Measurements from ENCODE around the gene HPSE. TPM values are rescaled to one million over a fixed set of nuclear protein-coding genes. Genes with fewer than 3 reads are reported as not detected.
A peak's percentile ranks its signal among the peaks of the same experiment; 100 is the strongest.

Gene HPSE
- total RNA-seq (0.18 TPM), polyA plus RNA-seq (ENCODE audit: insufficient read depth in 1 of 8, insufficient read length in 8 of 8, low replicate concordance in 1 of 8) (1 to 10 TPM in 1 of 8 donors, under 1 TPM in 7; 0.26 to 1.1 (median 0.57) TPM)
- long read RNA-seq, donor 1: 0 reads
- long read RNA-seq, donor 2: 0 reads
- long read RNA-seq, donor 3, full-length matches to known transcripts: 1 of 1 reads
- long read RNA-seq, donor 3, partial matches to known transcripts: 0 of 1 reads
- long read RNA-seq, donor 3, other reads (novel, unspliced or antisense): 0 of 1 reads
- long read RNA-seq, donor 4: 0 reads
- long read RNA-seq, donor 5: 0 reads
- long read RNA-seq, donor 6, full-length matches to known transcripts: 1 of 1 reads
- long read RNA-seq, donor 6, partial matches to known transcripts: 0 of 1 reads
- long read RNA-seq, donor 6, other reads (novel, unspliced or antisense): 0 of 1 reads
- long read RNA-seq, donor 7: 0 reads
- long read RNA-seq, donor 8: 0 reads
- long read RNA-seq, donor 9: 0 reads
- long read RNA-seq, donor 10: 0 reads
- long read RNA-seq, donor 11: 0 reads

GRCh38 chr4:83334425-83335241 lies at the start of gene HPSE:
Gene HPSE (minus strand): TSS chr4:83334848. CDS start chr4:83334782, 66 bp downstream.
- Histone ChIP-seq H3K9me3 (replicated peaks; ENCODE audit: control insufficient read depth, low read depth, low read length) (no peaks in the 10 kb centered on the region), H3K27ac (ENCODE audit: low read length) (no peak within 1 kb of the TSS)

GRCh38 chr4:83382850-83383249 lies 48.2 kb upstream of the HPSE start:
- peaks cover 11% of the 10 kb centered on the region for H3K9me3 ChIP-seq (replicated peaks; ENCODE audit: control insufficient read depth, low read depth, low read length)
- no peaks in the 10 kb centered on the region for H3K27me3 ChIP-seq (ENCODE audit: control insufficient read depth, insufficient read depth, low read length)
- no peak overlapping the region for H3K27ac ChIP-seq (ENCODE audit: low read length)
- DNase-seq: no peak
- no CpG with 5 or more reads among the region's 2 CpGs for WGBS (ENCODE audit: insufficient coverage)
- no peaks in the 10 kb centered on the region for H3K4me1 ChIP-seq (ENCODE audit: control insufficient read depth, insufficient read depth, low read length)
- no peaks in the 10 kb centered on the region for H3K36me3 ChIP-seq (ENCODE audit: control insufficient read depth, insufficient read depth, low read length)
- H3K4me3 ChIP-seq (ENCODE audit: low read length): no peak overlapping the region

More at GRCh38 chr4:83334425-83335241, at the start of gene HPSE:
- DNase-seq: peak; percentile 71
- Histone ChIP-seq H3K27me3 (ENCODE audit: control insufficient read depth, insufficient read depth, low read length) (peaks cover 31% of the 10 kb centered on the region), H3K4me1 (ENCODE audit: control insufficient read depth, insufficient read depth, low read length) (peaks cover 11% of the 10 kb centered on the region), H3K4me3 (ENCODE audit: low read length) (peak within 1 kb of the TSS; percentile 46), H3K36me3 (ENCODE audit: control insufficient read depth, insufficient read depth, low read length) (no peaks in the 10 kb centered on the region)
- under 1% methylated on average over 57 of the region's 63 CpGs for WGBS (ENCODE audit: insufficient coverage)

GRCh38 chr4:83381173-83381572 lies 46.5 kb upstream of the HPSE start:
- H3K4me1 ChIP-seq (ENCODE audit: control insufficient read depth, insufficient read depth, low read length): no peaks in the 10 kb centered on the region
- H3K27me3 ChIP-seq (ENCODE audit: control insufficient read depth, insufficient read depth, low read length): no peaks in the 10 kb centered on the region
- 92% methylated on average over 2 of the region's 4 CpGs for WGBS (ENCODE audit: insufficient coverage)
- no peak overlapping the region for H3K27ac ChIP-seq (ENCODE audit: low read length)
- no peak for DNase-seq
- no peaks in the 10 kb centered on the region for H3K36me3 ChIP-seq (ENCODE audit: control insufficient read depth, insufficient read depth, low read length)
- no peak overlapping the region for H3K4me3 ChIP-seq (ENCODE audit: low read length)
- peaks cover 13% of the 10 kb centered on the region for H3K9me3 ChIP-seq (replicated peaks; ENCODE audit: control insufficient read depth, low read depth, low read length)

GRCh38 chr4:83378419-83378818 lies 43.8 kb upstream of the HPSE start:
- H3K4me1 ChIP-seq (ENCODE audit: control insufficient read depth, insufficient read depth, low read length): no peaks in the 10 kb centered on the region
- peaks cover 13% of the 10 kb centered on the region for H3K9me3 ChIP-seq (replicated peaks; ENCODE audit: control insufficient read depth, low read depth, low read length)
- DNase-seq: no peak
- WGBS (ENCODE audit: insufficient coverage): 83% methylated on average over 5 of the region's 5 CpGs
- no peak overlapping the region for H3K4me3 ChIP-seq (ENCODE audit: low read length)
- no peak overlapping the region for H3K27ac ChIP-seq (ENCODE audit: low read length)
- H3K27me3 ChIP-seq (ENCODE audit: control insufficient read depth, insufficient read depth, low read length): no peaks in the 10 kb centered on the region
- no peaks in the 10 kb centered on the region for H3K36me3 ChIP-seq (ENCODE audit: control insufficient read depth, insufficient read depth, low read length)

GRCh38 chr4:83372931-83373330 lies 38.3 kb upstream of the HPSE start:
- Histone ChIP-seq H3K36me3 (ENCODE audit: control insufficient read depth, insufficient read depth, low read length) (no peaks in the 10 kb centered on the region), H3K4me3 (ENCODE audit: low read length) (no peak overlapping the region), H3K9me3 (replicated peaks; ENCODE audit: control insufficient read depth, low read depth, low read length) (peaks cover 3% of the 10 kb centered on the region), H3K4me1 (ENCODE audit: control insufficient read depth, insufficient read depth, low read length) (no peaks in the 10 kb centered on the region), H3K27me3 (ENCODE audit: control insufficient read depth, insufficient read depth, low read length) (no peaks in the 10 kb centered on the region), H3K27ac (ENCODE audit: low read length) (no peak overlapping the region)
- 75% methylated on average over 1 of the region's 1 CpG for WGBS (ENCODE audit: insufficient coverage)
- no peak for DNase-seq

GRCh38 chr4:83371936-83372335 lies 37.3 kb upstream of the HPSE start:
- Histone ChIP-seq H3K36me3 (ENCODE audit: control insufficient read depth, insufficient read depth, low read length) (no peaks in the 10 kb centered on the region), H3K4me1 (ENCODE audit: control insufficient read depth, insufficient read depth, low read length) (no peaks in the 10 kb centered on the region), H3K27ac (ENCODE audit: low read length) (no peak overlapping the region), H3K4me3 (ENCODE audit: low read length) (no peak overlapping the region), H3K27me3 (ENCODE audit: control insufficient read depth, insufficient read depth, low read length) (no peaks in the 10 kb centered on the region), H3K9me3 (replicated peaks; ENCODE audit: control insufficient read depth, low read depth, low read length) (no peaks in the 10 kb centered on the region)
- WGBS (ENCODE audit: insufficient coverage): no CpG with 5 or more reads among the region's 1 CpG
- DNase-seq: no peak

- Histone ChIP-seq H3K4me3 (ENCODE audit: low read length) (no peak overlapping the region), H3K4me1 (ENCODE audit: control insufficient read depth, insufficient read depth, low read length) (no peaks in the 10 kb centered on the region), H3K27ac (ENCODE audit: low read length) (no peak overlapping the region), H3K36me3 (ENCODE audit: control insufficient read depth, insufficient read depth, low read length) (no peaks in the 10 kb centered on the region), H3K9me3 (replicated peaks; ENCODE audit: control insufficient read depth, low read depth, low read length) (no peaks in the 10 kb centered on the region), H3K27me3 (ENCODE audit: control insufficient read depth, insufficient read depth, low read length) (no peaks in the 10 kb centered on the region)
- DNase-seq: no peak
- 100% methylated on average over 2 of the region's 5 CpGs for WGBS (ENCODE audit: insufficient coverage)
Measured at GRCh38 chr4:83371235-83371634, 36.6 kb upstream of the HPSE start.

GRCh38 chr4:83370640-83370906 lies 35.9 kb upstream of the HPSE start:
- no peaks in the 10 kb centered on the region for H3K36me3 ChIP-seq (ENCODE audit: control insufficient read depth, insufficient read depth, low read length)
- no peaks in the 10 kb centered on the region for H3K9me3 ChIP-seq (replicated peaks; ENCODE audit: control insufficient read depth, low read depth, low read length)
- DNase-seq: no peak
- H3K27ac ChIP-seq (ENCODE audit: low read length): no peak overlapping the region
- no peaks in the 10 kb centered on the region for H3K27me3 ChIP-seq (ENCODE audit: control insufficient read depth, insufficient read depth, low read length)
- H3K4me1 ChIP-seq (ENCODE audit: control insufficient read depth, insufficient read depth, low read length): no peaks in the 10 kb centered on the region
- WGBS (ENCODE audit: insufficient coverage): 80% methylated on average over 1 of the region's 1 CpG
- no peak overlapping the region for H3K4me3 ChIP-seq (ENCODE audit: low read length)

GRCh38 chr4:83369831-83370639 lies 35.4 kb upstream of the HPSE start:
- Histone ChIP-seq H3K9me3 (replicated peaks; ENCODE audit: control insufficient read depth, low read depth, low read length) (no peaks in the 10 kb centered on the region), H3K27me3 (ENCODE audit: control insufficient read depth, insufficient read depth, low read length) (no peaks in the 10 kb centered on the region), H3K36me3 (ENCODE audit: control insufficient read depth, insufficient read depth, low read length) (no peaks in the 10 kb centered on the region), H3K4me3 (ENCODE audit: low read length) (no peak overlapping the region), H3K4me1 (ENCODE audit: control insufficient read depth, insufficient read depth, low read length) (no peaks in the 10 kb centered on the region), H3K27ac (ENCODE audit: low read length) (no peak overlapping the region)
- WGBS (ENCODE audit: insufficient coverage): 50% methylated on average over 1 of the region's 4 CpGs
- peak; percentile 62 for DNase-seq

- no peaks in the 10 kb centered on the region for H3K9me3 ChIP-seq (replicated peaks; ENCODE audit: control insufficient read depth, low read depth, low read length)
- H3K27ac ChIP-seq (ENCODE audit: low read length): no peak overlapping the region
- no peak for DNase-seq
- no peak overlapping the region for H3K4me3 ChIP-seq (ENCODE audit: low read length)
- H3K27me3 ChIP-seq (ENCODE audit: control insufficient read depth, insufficient read depth, low read length): no peaks in the 10 kb centered on the region
- 100% methylated on average over 2 of the region's 3 CpGs for WGBS (ENCODE audit: insufficient coverage)
- H3K4me1 ChIP-seq (ENCODE audit: control insufficient read depth, insufficient read depth, low read length): no peaks in the 10 kb centered on the region
- H3K36me3 ChIP-seq (ENCODE audit: control insufficient read depth, insufficient read depth, low read length): no peaks in the 10 kb centered on the region
Measured at GRCh38 chr4:83364312-83364711, 29.7 kb upstream of the HPSE start.

Measured in muscle of leg (tissue), 16 donors.